CD4-positive, alpha-beta T cell treated with Interleukin-10 for 1 hour (primary cell): ENCODE measurements around the gene ACYP1.
"Not testable (repeated sequence)": the region's sequence is repeated elsewhere in the genome, so short reads cannot be mapped to it uniquely, and the experiment has no call there.

Experiments
- DNase-seq: peaks from one replicate; pipeline ENCODE4 v3.0.0-alpha.2; 2020

Gene ACYP1

GRCh38 chr14:75068294-75069120 is 4.7 kb upstream of the ACYP1 start:
- DNase-seq, result no peak

- not testable (repeated sequence) for DNase-seq
These were observed 3.9 kb upstream of the ACYP1 start for GRCh38 chr14:75067765-75068164.

- DNase-seq, result no peak
These were observed 3.4 kb upstream of the ACYP1 start for GRCh38 chr14:75067212-75067611.

GRCh38 chr14:75066691-75067090 is 2.9 kb upstream of the ACYP1 start:
- no peak for DNase-seq

GRCh38 chr14:75064205-75064567 is 362 bp upstream of the ACYP1 start:
- no peak for DNase-seq

GRCh38 chr14:75063013-75063412 is 811 bp downstream of the ACYP1 start:
- peak; percentile 9 for DNase-seq

- no peak for DNase-seq
These were observed 3.4 kb downstream of the ACYP1 start for GRCh38 chr14:75060420-75060819.

- no peak for DNase-seq
These were observed 4.2 kb downstream of the ACYP1 start for GRCh38 chr14:75059642-75060041.

- DNase-seq, result no peak
These were observed 9.4 kb downstream of the ACYP1 start for GRCh38 chr14:75054421-75054820.

- DNase-seq, result no peak
These were observed 10.2 kb downstream of the ACYP1 start for GRCh38 chr14:75053396-75054291.

- DNase-seq, result no peak
These were observed 12.3 kb downstream of the ACYP1 start for GRCh38 chr14:75051556-75051899.

GRCh38 chr14:75050852-75051555 is 12.8 kb downstream of the ACYP1 start, which contains the start of gene MLH3:
MLH3 (minus strand) TSS chr14:75051467; CDS start chr14:75049655, 1,812 bp downstream.
- peak; percentile 84 for DNase-seq

GRCh38 chr14:75049731-75050201 is 14.1 kb downstream of the ACYP1 start:
- DNase-seq, result no peak

GRCh38 chr14:75049136-75049535 is 14.7 kb downstream of the ACYP1 start:
- no peak for DNase-seq

- no peak for DNase-seq
These were observed 15.7 kb downstream of the ACYP1 start for GRCh38 chr14:75048101-75048500.

GRCh38 chr14:75047506-75047905 is 16.3 kb downstream of the ACYP1 start:
- no peak for DNase-seq

- DNase-seq, result no peak
These were observed 16.9 kb downstream of the ACYP1 start for GRCh38 chr14:75046899-75047298.

GRCh38 chr14:75046275-75046674 is 17.5 kb downstream of the ACYP1 start:
- no peak for DNase-seq

GRCh38 chr14:75044752-75045151 is 19.1 kb downstream of the ACYP1 start:
- DNase-seq, result no peak

- DNase-seq, result no peak
These were observed 19.5 kb downstream of the ACYP1 start for GRCh38 chr14:75044322-75044721.

- DNase-seq, result no peak
These were observed 21.8 kb downstream of the ACYP1 start for GRCh38 chr14:75042035-75042434.

- no peak for DNase-seq
These were observed 22.2 kb downstream of the ACYP1 start for GRCh38 chr14:75041613-75042012.

GRCh38 chr14:75040959-75041358 is 22.9 kb downstream of the ACYP1 start:
- DNase-seq, result no peak
